Right kidney (tissue), 1 donor: ENCODE data around the gene C6.
"Not testable (repeated sequence)": the region's sequence is repeated elsewhere in the genome, so short reads cannot be mapped to it uniquely, and the experiment has no call there.

Experiments
- DNase-seq: peaks from one replicate; pipeline ENCODE4 v3.0.0-alpha.2; 2016

C6 gene

GRCh38 chr5:41199660-41200059 is 13.7 kb downstream of the C6 start:
- DNase-seq: no peak

- DNase-seq: no peak
Measured at GRCh38 chr5:41196197-41196596, 17.1 kb downstream of the C6 start.

- DNase-seq: no peak
Measured at GRCh38 chr5:41195228-41195627, 18.1 kb downstream of the C6 start.

GRCh38 chr5:41194339-41194738 is 19.0 kb downstream of the C6 start:
- no peak for DNase-seq

- no peak for DNase-seq
Measured at GRCh38 chr5:41193456-41194205, 19.7 kb downstream of the C6 start.

- no peak for DNase-seq
Measured at GRCh38 chr5:41191249-41191648, 22.1 kb downstream of the C6 start.

- DNase-seq: no peak
Measured at GRCh38 chr5:41186143-41186542, 27.2 kb downstream of the C6 start.

GRCh38 chr5:41183331-41183730 is 30.0 kb downstream of the C6 start:
- DNase-seq: not testable (repeated sequence)

GRCh38 chr5:41182666-41183065 is 30.7 kb downstream of the C6 start:
- DNase-seq: no peak

GRCh38 chr5:41181691-41182564 is 31.4 kb downstream of the C6 start:
- no peak for DNase-seq

- no peak for DNase-seq
Measured at GRCh38 chr5:41176952-41177351, 36.4 kb downstream of the C6 start.

GRCh38 chr5:41172012-41172411 is 41.3 kb downstream of the C6 start:
- no peak for DNase-seq

- no peak for DNase-seq
Measured at GRCh38 chr5:41161271-41161670, 52.1 kb downstream of the C6 start.

GRCh38 chr5:41157272-41157894 is 55.9 kb downstream of the C6 start:
- DNase-seq: no peak

GRCh38 chr5:41156739-41157138 is 56.6 kb downstream of the C6 start:
- no peak for DNase-seq

GRCh38 chr5:41154491-41154890 is 58.8 kb downstream of the C6 start:
- no peak for DNase-seq

- DNase-seq: no peak
Measured at GRCh38 chr5:41151564-41151963, 61.8 kb downstream of the C6 start.

- DNase-seq: no peak
Measured at GRCh38 chr5:41148448-41148847, 64.9 kb downstream of the C6 start.

- no peak for DNase-seq
Measured at GRCh38 chr5:41145306-41145705, 68.0 kb downstream of the C6 start.

GRCh38 chr5:41143131-41143901 is 70.0 kb downstream of the C6 start:
- DNase-seq: no peak

GRCh38 chr5:41127967-41128690 is 85.2 kb downstream of the C6 start:
- no peak for DNase-seq

- no peak for DNase-seq
Measured at GRCh38 chr5:41122459-41122858, 90.9 kb downstream of the C6 start.
